HS-5 (cell line): ENCODE measurements around the gene CDKN2B-AS1.

Experiments used
- DNase-seq: peaks from one replicate; pipeline ENCODE4 v3.0.0-alpha.2; 2012; ENCODE audit warnings: low read depth

CDKN2B-AS1 gene

DNA sequence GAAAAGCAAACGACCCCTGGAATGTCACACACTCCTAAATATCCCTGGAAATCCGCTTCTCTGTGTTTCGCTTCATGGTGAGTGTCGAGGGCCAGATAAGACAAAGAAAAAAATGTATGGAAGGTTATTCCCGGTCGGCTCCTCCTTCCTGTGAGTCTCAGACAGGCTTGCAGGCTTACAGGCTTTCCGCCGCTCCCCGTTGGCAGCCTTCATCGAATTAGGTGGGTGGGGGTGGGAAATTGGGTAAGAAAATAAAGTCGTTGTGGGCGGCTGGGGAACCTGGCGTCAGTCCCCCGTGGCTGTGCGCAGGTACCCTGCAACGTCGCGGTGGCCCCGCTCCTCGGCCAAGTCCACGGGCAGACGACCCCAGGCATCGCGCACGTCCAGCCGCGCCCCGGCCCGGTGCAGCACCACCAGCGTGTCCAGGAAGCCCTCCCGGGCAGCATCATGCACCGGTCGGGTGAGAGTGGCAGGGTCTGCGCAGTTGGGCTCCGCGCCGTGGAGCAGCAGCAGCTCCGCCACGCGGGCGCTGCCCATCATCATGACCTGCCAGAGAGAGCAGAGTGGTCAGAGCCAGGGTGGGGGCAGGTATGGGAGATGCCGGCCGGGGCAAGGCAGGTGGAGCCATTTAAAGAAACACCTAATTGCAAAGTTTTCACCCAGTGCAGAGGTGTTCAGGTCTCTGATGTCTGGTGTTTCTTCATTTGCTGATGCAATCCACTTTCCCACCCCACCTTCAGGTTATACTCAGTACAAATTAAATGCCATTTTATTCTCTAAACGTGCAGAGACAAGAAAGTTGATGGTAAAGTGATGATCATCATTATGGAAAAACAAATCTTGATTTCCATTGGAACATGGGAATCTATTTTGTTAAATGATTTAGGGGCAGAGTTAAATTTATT is 11.4 kb downstream of the CDKN2B-AS1 start:
- DNase-seq = no peak

DNA sequence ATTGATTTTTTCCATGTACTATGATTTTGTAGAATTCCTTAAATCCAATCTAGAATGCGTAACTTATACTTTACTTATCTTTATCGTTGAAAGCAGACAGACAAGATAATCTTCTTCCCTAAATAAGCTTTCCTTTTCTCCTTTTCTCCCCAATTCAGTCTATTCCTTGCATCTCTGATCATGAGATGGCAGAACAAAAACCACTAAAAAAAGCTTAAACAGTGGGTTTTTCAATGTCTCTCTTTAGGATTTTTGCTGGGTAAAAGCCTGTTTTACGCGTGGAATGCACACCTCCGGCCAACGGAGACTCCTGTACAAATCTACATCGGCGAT is 13.8 kb downstream of the CDKN2B-AS1 start:
- peak; percentile 16 for DNase-seq

DNA sequence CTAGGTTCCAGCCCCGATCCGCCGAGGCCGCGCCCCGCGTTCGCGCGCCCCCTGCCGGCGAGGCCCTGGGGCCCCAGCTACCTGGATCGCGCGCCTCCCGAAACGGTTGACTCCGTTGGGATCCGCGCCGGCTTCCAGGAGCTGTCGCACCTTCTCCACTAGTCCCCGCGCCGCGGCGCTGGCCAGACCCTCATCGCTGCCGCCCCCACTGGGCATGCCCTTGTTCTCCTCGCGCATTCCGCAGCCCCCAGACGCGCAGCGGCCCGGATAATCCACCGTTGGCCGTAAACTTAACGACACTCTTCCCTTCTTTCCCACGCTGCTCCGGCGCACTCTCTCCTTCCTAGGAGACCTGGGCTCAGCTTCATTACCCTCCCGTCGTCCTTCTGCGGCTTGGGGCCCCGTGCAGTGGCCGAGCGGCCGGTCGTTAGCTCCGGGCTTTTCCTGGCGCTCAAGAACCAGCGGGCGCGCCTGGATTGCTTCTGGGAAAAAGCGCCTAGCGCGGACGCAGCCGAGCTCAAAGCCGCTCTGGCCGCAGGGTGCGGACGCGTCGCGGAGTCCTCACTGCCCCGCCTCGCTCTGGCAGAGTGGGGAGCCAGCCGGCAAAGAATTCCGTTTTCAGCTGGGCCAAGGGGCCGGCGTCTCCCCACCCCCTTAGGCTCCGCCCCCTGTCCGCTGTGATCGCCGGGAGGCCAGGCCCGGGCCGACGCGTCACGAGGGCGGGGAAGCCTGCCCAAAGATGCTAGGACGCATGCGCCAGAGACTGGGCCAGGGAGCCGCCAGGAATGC is 14.3 kb downstream of the CDKN2B-AS1 start, which contains the start of gene CDKN2B:
Gene CDKN2B (minus strand): TSS at position 589 of the 789 bp plus-strand sequence. CDS start 352 bp downstream, at position 237.
- peak; percentile 92 for DNase-seq

DNA sequence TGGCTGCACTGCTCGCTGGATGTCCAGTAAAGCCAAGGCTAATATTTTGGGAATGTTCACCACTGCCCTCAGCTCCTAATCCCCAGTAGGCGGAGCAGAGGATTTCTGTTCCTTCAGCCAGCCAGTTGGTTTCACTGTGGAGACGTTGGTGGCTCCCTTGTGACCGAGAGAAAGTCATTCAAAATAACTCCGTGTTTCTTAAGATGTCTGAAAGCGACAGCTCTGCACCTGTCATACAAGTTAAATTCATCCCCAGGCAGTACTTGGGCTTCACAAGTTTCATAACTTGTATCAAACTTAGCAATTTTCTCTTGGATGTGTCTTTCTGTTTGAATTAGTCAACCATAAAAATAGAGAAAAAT is 14.9 kb downstream of the CDKN2B-AS1 start:
- no peak for DNase-seq

DNA sequence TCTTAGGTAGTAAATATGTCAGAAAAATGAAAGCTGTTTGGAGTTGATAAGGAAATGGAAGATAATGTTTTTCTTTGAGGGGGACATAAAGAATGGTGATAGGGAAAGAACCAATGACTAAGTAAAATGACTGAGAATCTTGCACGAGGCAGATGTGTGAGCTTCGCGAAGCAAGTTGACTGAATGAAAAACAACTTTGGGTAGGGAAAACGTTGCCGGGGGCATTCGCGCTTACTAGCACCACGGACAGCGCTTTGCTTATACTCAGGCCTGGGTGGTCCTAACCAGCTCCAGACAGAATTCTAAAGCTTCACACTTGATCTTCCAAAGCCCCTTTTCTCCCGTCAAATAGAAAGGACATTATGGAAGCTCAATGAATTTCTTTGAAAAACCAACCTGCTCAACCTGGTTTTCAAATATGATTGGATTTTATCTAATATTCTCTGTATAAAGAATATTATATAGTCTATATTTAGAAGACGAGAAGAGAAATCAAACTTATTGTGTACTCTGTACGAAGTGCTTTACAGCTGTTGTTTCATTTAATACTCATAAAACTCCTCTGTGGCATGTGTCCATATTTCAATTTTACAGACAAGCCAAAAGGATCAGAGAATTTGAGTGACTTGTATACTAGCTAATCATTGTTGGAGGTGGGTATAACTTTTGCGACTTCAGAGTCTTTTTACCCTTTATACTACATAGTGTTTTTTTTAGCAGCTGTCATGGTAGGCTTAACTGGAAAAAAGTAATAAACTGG is 16.5 kb downstream of the CDKN2B-AS1 start:
- no peak for DNase-seq

DNA sequence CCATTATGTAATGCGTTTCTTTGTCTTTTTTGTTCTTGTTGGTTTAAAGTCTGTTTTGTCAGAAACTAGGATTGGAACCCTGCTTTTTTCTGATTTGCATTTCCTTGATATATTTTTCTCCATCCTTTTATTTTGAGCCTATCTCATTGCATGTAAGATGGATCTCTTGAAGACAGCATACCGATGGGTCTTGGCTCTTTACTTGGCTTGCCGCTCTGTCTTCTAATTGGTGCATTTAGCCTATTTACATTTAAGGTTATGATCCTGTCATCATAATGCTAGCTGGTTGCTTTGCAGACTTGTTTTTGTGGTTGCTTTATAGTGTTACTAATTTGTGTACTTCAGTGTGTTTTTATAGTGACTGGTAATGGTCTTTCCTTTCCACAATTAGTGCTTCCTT is 27.8 kb downstream of the CDKN2B-AS1 start:
- DNase-seq = no peak

DNA sequence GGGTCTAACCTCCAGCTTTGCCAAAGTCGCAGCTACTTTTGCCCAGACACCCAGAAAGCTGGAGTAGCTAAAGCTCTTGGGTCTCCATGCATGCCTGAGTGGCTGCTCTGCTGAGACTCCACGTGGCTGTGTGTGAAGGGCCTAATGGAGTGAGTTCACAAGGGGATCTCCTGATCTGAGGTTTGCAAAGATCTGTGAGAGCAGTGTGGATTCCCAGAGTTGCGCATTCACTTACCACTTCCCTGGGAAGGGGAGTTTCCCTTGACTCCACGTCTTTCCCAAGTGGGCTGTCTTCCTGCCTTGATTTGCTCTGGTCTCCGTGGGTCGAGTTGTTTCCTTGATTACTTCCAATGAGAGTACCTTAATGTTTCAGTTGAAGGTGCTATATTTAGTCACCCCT is 32.1 kb downstream of the CDKN2B-AS1 start:
- DNase-seq = no peak

DNA sequence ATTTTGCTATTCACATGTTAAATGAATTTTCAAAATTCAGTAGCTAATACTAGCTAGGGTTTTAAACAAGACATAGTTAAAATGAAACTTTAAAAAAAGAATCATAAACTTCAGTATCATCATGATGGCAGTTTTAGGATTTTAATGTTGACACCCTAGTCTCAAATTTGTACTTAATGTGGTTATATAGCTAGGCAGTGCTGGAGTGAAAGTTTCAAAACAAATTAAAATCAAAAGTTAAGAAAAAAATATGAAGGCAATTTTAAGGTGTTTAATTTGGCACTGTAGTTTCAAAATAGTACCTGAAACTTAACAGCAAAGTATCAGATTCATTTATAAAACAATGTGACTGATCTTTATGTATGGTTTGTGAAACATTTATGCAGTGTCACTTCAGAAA is 33.8 kb downstream of the CDKN2B-AS1 start:
- DNase-seq = no peak

DNA sequence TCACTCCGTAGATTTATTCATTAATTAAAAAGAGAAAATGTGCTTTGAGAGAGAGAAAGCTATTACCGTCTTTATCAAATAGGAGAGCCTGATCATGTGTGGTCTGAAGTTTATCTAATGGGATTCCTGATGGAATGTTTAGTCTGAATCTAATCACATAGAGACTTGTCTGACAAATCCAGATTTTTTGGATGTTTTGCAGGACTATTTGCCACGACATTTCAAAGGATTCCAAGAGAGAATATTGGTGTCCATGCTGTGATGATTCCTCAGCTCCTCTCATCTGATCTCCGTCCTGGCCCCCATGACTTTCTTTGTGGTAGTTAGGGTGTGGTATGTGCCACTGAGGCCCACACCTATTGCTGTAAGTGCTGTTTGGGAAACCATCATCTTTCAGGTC is 34.6 kb downstream of the CDKN2B-AS1 start:
- no peak for DNase-seq

DNA sequence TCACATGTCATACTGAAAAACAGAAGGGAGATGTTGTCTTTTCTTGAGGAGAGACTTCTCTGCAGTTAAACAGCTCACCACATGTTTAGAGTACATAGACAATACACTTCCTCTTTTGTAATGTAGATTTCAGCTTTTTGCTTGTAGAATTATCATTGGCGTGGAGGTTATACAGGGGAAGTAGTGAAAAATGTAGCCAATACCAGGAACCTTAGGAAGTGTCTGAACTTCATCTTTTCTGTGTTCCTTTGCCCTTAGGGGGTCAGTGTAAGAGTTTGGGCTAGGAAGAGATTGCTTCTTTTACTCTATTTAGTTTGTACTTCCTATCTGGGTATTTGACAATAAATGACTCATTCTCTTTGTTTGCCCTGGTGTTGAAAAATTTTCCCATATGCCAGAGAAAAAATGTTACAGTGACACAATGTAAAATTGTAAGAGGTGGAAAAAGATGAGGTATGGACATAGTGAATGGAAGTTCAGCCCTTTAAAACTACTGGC is 35.6 kb downstream of the CDKN2B-AS1 start:
- DNase-seq = peak; percentile 69

DNA sequence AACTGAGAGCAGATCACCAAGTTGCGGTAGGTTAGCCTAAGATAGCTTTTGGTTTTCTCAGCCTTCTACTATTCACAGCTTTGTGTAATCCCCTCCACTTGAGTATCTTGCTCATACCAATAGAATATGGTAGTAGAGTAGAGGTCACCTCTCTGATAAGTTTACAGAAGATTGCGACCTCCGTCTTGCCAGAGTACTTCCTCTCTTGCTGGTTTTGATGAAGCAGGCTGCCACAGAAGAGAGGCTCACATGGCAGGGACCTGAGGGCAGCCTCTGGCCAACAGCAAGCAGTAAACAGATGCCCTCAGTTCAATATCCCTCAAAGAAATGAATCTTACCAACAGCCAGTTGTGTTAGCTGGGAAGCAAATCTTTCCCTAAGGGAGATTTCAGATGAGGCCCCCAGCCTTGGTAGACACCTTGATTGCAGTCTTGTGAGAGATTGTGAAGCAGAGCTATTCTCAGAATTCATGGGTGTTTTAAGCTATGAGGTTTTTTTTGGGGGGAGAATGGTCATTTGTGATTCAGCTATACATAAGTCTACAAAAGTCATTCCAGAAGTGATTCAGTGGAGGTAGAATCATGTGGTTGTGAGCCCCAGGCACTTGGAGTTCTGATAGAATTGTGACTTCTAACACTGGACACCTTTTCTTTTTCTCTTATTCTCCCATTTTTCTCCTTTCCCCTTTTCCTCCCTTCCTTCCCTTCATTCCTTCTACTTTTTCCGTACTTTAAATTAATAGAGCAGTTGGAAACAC is 37.2 kb downstream of the CDKN2B-AS1 start:
- no peak for DNase-seq

DNA sequence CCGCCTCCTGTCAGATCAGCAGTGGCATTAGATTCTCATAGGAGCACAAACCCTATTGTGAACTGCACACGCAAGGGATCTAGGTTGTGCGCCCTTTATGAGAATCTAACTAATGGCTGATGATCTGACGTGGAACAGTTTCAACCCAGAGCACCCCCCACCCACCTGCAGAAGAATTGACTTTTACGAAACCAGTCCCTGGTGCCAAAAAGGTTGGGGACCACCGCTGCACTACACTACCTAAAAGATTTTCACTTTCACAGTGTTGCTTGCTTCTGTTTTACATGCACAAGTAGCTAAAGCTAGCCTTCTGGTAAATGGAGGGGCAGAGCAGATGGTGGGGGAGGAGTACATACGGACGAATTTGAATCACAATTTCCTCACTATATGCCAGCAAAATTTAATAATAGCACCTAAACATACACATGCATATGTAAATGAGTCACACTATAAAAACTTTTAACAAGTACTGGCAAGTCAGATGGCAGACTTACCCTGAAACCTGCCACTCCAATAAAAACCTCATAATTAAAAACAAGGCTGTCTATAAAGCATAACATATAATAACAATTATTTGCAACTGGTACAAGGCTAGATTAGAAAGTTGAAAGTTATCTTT is 38.5 kb downstream of the CDKN2B-AS1 start:
- DNase-seq = no peak

DNA sequence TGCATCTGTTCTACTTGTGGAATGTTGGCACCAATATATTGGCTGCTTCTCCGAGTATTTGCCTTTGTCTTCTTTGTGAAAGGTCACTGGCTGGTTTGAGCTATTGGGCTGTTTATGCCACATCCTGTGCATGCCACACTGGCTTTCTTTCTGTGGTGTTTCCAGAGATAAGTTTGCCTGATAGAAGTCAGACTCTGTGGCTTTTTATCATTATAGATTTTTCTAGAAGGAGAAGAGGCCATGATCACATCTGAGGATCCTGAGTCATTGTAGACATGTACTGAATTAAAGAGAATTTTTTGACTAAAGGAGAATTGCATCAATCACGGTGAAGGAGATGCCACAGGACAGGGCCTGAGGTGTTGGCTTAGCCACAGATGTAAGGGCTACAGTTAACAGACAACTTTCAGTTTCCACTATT is 41.0 kb downstream of the CDKN2B-AS1 start:
- no peak for DNase-seq

DNA sequence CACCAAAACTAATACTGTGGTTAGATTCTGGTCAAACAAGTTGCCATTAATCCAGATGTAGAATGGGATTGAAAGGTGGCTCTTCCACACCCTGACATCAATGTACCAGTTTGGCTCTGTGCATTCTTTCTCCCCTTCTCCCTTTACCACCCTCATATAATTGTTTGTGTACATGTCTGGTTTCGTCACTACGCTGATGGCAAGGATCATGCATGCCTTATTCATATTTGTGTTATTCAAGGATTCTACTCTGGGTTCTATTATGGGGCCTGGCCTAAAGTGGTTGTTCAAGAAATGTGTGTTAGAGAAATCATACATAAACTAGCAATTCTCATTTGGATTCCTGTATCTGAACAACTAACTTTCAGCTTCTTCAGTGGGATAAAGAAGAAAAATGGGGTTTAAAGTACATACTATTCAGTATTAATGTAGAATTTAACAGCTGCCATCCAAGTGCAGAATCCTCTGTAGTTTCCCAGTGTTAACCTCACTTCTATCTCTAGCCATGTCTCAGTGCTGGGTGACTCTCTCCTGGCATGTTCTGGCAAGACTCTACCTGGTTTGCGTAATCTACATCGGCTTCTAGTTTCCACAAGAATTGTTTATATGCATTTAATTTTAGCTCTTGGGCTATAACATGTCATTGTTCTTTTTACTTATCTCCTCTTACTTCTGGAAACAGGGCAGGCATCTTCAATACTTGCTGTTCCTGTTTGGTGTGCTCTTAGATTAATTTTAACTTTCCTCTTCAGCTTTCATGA is 42.5 kb downstream of the CDKN2B-AS1 start:
- no peak for DNase-seq

DNA sequence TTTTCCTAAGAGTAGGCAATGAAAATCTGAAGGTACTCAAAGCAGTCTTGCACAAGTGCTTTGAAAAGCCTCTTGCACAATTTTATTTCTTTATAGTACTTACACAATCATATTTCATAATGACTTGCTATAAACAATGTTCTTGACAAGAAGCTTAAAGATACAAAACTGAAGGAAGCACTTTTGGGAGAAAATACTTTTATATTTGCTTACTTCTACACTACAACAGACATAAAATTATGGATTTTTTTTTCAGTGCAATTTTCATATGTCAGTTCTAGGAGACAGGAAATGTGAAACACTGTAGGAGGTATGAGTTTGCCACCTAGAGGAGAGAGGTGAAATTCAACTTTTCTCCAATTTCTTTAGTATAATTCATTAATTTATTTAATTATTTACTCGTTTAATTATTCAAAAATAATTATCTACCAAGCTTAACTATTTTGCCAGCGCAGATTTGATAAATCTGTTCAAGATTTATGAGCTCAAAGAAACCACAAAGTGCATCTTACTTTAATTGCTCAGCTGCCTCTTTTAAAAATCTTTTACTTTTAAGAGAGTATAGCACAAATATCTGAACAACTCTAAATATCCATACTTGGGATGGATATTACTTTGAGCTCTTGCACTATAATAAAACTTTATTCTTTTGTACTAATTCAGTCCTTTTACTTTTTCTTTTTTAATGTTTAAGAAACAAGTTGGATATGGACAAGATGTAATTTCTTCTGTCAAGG is 43.5 kb downstream of the CDKN2B-AS1 start:
- no peak for DNase-seq

DNA sequence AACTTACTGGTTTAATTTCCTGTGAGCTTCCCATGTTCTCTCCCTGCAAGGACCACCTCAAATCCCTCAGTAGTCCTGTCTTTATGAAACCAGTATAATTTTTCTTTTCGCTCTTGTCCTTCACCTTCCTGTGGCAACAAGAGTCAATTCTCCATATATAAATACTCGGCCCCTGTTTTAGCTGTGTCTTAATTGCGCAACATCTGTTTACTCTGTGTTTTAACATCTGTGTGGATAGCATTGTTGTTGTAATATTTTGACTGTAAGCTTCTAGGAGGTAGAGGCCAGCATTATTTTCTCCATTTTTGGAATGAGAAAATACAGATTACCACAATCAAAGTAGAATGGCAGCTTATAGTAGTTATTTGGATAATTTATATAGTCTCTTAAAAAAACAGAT is 44.7 kb downstream of the CDKN2B-AS1 start:
- no peak for DNase-seq

DNA sequence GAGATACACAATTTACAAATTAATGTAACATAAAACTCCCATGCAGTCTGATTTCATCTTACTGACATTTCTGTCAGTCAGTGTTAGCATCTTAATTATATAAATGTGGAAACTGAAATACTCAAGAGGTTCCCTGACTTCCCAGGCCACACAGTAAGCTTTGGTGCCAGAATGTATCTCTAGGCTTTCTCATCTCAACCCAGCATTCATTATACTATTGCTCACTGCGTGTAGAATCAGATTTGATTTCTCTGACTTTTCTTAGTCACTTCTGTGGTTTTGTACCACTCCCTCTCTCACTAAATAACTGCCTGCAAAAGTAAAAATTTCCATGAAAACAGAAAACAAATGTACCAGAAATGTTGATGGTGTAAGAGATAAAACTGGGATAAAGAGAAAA is 46.2 kb downstream of the CDKN2B-AS1 start:
- peak; percentile 62 for DNase-seq

DNA sequence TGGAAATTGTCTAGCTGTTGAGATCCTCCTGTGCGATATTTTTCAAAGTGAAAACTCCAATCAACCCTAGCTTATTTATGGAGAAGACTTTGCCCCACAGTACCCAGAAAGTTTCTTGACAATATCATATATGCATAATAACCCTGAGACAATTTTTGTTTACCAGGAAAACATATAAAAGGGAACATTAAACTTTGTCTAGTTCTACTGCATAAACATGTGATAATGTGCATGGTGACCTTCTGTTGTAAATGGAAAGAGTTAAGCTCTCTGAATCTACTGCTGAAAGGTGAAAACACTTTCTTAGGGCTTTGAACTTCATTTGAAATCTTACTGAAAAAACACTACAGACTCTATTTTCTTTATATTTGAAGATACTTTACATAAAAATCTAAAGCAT is 46.8 kb downstream of the CDKN2B-AS1 start:
- DNase-seq = no peak

DNA sequence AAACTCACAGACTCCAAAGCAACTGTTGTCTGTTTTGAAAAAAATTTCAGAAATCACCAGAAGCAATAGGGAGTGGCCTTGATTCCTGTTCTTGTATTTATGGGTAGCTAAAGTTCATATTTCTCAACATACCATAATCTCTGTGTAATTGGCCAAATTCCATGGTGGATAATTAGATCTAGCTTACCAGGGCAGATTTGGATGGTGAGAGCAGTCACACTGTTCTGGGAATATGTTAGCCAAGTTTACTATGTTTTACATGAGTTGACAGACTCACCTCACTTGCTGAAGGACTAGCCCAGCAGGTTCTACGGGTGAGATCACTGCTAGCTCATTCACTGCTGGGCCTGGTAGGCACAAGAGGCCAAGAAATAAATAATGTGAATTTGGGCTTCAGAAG is 47.2 kb downstream of the CDKN2B-AS1 start:
- no peak for DNase-seq

DNA sequence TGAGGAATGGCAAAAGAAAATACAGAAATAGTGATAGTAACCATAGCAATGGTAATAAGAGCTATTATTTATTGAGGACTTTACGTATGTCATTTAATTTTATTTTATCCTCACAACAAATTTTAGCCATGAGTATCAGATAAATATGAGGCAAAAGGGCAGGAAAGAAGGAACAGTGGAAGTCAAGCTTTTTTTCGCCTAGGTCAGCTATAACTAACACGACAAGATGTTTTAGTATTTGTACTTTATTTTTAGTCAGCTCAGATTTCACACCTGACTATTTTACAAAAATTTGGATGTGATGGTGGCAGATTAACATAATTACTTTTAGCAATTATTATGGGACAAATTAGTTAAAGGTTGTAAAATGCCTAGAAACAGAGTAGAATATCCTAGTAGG is 49.3 kb downstream of the CDKN2B-AS1 start:
- no peak for DNase-seq
